Measurements from ENCODE around the gene COPE.

Gene COPE

GRCh38 chr19:18855647-18856384, 63.4 kb downstream of the COPE start:
- no peak for DNase-seq (ENCODE audit: extremely low read depth, low read depth)
- TF ChIP-seq CTCF (IDR thresholded peaks at IDR 0.05; ENCODE audit: low read depth, low read length, missing control alignments): no peak
- H3K4me3 ChIP-seq (replicated peaks; ENCODE audit: low read depth, low read length): no peak overlapping the region

GRCh38 chr19:18854982-18855381, 64.2 kb downstream of the COPE start:
- DNase-seq (ENCODE audit: extremely low read depth, low read depth): no peak
- TF ChIP-seq CTCF (IDR thresholded peaks at IDR 0.05; ENCODE audit: low read depth, low read length, missing control alignments): no peak
- no peak overlapping the region for H3K4me3 ChIP-seq (replicated peaks; ENCODE audit: low read depth, low read length)

- TF ChIP-seq CTCF (IDR thresholded peaks at IDR 0.05; ENCODE audit: low read depth, low read length, missing control alignments): no peak
- no peak for DNase-seq (ENCODE audit: extremely low read depth, low read depth)
These were observed 65.3 kb downstream of the COPE start for GRCh38 chr19:18853755-18854427.

GRCh38 chr19:18852648-18853047, 66.5 kb downstream of the COPE start:
- no peak for DNase-seq (ENCODE audit: extremely low read depth, low read depth)
- TF ChIP-seq CTCF (IDR thresholded peaks at IDR 0.05; ENCODE audit: low read depth, low read length, missing control alignments): no peak
- no peak overlapping the region for H3K4me3 ChIP-seq (replicated peaks; ENCODE audit: low read depth, low read length)

More at GRCh38 chr19:18853755-18854427, 65.3 kb downstream of the COPE start:
- H3K4me3 ChIP-seq (replicated peaks; ENCODE audit: low read depth, low read length): no peak overlapping the region

- DNase-seq (ENCODE audit: extremely low read depth, low read depth): no peak
- TF ChIP-seq CTCF (IDR thresholded peaks at IDR 0.05; ENCODE audit: low read depth, low read length, missing control alignments): no peak
- H3K4me3 ChIP-seq (replicated peaks; ENCODE audit: low read depth, low read length): no peak overlapping the region
These were observed 67.4 kb downstream of the COPE start for GRCh38 chr19:18851673-18852325.

GRCh38 chr19:18850471-18851375, 68.5 kb downstream of the COPE start:
- TF ChIP-seq CTCF (IDR thresholded peaks at IDR 0.05; ENCODE audit: low read depth, low read length, missing control alignments): no peak
- no peak for DNase-seq (ENCODE audit: extremely low read depth, low read depth)
- no peak overlapping the region for H3K4me3 ChIP-seq (replicated peaks; ENCODE audit: low read depth, low read length)

All from HFF-Myc (cell line).